Omental fat pad (tissue), 4 donors: ENCODE measurements around the gene SGSH. TPM values are rescaled to one million over a fixed set of nuclear protein-coding genes. Genes with fewer than 3 reads are reported as not detected.

Source experiments
- ATAC-seq: fragments of 150-250 bp; one replicate; pipeline ENCODE4 v1.9.1; 2016; ENCODE audit warnings: mild to moderate bottlenecking, moderate library complexity; ENCODE audit not compliant: low FRiP score
- DNase-seq: peaks from one replicate; pipeline ENCODE4 v3.0.0-alpha.2; 2019; ENCODE audit warnings: low spot score
- CTCF ChIP-seq, 3 donors: fragments of 450-650 bp; IDR thresholded peaks; one replicate each; pipeline ENCODE4 v1.5.1; 2016 to 2017; ENCODE audit warnings: antibody characterized with exemption in 3 of 3, mild to moderate bottlenecking in 3 of 3, moderate library complexity in 2 of 3
- total RNA-seq, 4 donors: library from RNA; depleted of rRNA; stranded (reverse); fragments of >200 nt; gene quantifications; one replicate each; pipeline ENCODE4 v1.1.0, GENCODE V29; 2016

SGSH gene
- total RNA-seq, 4 donors from 2014 or later: 16.2 to 32.2 (median 28.0) TPM

- TF ChIP-seq CTCF (IDR thresholded peaks at IDR 0.05): no peak
- ATAC-seq (no peak), DNase-seq (no peak)
Observed at GRCh38 chr17:80184423-80184714, 35.8 kb downstream of the SGSH start.

GRCh38 chr17:80183581-80184422, 36.3 kb downstream of the SGSH start:
- DNase-seq (no peak), ATAC-seq (no peak)
- TF ChIP-seq CTCF (IDR thresholded peaks at IDR 0.05): no peak

GRCh38 chr17:80182845-80183223, 37.3 kb downstream of the SGSH start:
- no peak for TF ChIP-seq CTCF (IDR thresholded peaks at IDR 0.05)
- DNase-seq: no peak
- no peak for ATAC-seq

GRCh38 chr17:80182118-80182844, 37.9 kb downstream of the SGSH start:
- TF ChIP-seq CTCF (IDR thresholded peaks at IDR 0.05): no peak
- ATAC-seq (no peak), DNase-seq (no peak)

- TF ChIP-seq CTCF (IDR thresholded peaks at IDR 0.05): no peak
- no peak for DNase-seq
- ATAC-seq: no peak
Observed at GRCh38 chr17:80181431-80181830, 38.7 kb downstream of the SGSH start.

GRCh38 chr17:80180192-80180591, 39.9 kb downstream of the SGSH start:
- no peak for ATAC-seq
- no peak for TF ChIP-seq CTCF (IDR thresholded peaks at IDR 0.05)
- DNase-seq: no peak
